Activated CD8-positive, alpha-beta memory T cell treated with anti-CD3 and anti-CD28 coated beads, Interleukin-2, amount 50 U/mL, for 1 hour (primary cell): ENCODE results near the gene CAMK1D.

ENCODE experiments used
- DNase-seq: peaks from one replicate; pipeline ENCODE4 v3.0.0-alpha.2; 2020; ENCODE audit errors: extremely low read depth

CAMK1D gene

GRCh38 chr10:12657489-12657888 is 308.1 kb downstream of the CAMK1D start:
- no peak for DNase-seq

GRCh38 chr10:12658526-12658925 is 309.2 kb downstream of the CAMK1D start:
- no peak for DNase-seq

- no peak for DNase-seq
These were observed 310.4 kb downstream of the CAMK1D start for GRCh38 chr10:12659706-12660105.

GRCh38 chr10:12660812-12661211 is 311.5 kb downstream of the CAMK1D start:
- no peak for DNase-seq

DNA sequence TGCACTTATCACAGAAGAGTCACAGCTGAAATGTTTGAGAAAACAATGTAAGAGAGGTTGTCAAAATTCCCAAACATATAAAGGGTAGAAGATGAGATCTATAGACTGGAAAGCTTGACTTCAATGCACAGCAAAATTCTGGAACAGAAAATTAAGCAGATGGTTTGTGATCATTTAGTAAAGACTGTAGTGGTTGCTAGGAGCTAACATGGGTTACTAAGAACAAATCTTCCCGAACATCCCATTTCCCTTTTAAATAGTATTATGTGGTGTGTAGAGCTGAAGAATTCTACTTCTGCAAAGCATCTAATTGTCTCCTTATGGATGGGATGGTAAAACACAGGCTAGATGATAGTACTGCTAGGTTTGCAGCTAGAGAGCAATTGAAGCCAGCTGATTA is 312.3 kb downstream of the CAMK1D start:
- DNase-seq: no peak

DNA sequence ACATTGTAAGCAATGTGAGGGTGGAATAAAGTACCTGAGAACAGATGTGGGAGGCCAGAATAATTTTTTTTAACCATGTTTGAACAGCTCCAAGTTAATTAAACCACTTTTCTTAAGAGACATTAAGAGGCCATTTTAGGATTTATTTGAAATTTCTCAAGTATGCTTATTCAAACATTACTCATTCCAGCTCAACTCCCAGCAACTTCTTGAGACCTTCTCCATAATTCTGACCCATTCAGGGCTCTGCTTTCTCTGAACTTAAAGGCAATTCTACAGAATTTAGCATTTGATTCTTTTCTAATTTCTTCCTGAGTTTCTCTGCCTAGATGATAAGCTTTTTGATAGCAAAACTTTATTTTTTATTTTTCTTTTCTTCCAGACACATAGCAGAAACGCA is 314.5 kb downstream of the CAMK1D start:
- DNase-seq: no peak

GRCh38 chr10:12665501-12665900 is 316.2 kb downstream of the CAMK1D start:
- DNase-seq: no peak

DNA sequence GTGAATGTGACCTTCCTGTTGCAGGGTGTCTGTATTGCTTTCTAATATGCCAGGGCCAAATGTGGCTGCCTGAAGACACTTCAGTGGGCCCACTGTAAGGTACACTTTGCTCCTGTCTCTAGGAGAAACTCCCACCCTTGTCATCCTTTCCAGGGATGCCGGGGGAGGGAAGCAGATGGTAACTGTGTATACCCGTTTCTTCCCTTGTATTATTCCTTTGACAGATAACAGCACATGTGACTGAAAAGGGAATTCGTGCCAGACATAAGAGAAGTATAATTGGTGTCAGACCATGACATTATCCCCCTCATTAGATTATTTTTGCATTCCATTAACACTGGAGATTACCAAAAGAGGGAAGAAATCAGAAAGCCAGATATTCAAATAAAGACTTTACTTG is 317.7 kb downstream of the CAMK1D start:
- DNase-seq: no peak

DNA sequence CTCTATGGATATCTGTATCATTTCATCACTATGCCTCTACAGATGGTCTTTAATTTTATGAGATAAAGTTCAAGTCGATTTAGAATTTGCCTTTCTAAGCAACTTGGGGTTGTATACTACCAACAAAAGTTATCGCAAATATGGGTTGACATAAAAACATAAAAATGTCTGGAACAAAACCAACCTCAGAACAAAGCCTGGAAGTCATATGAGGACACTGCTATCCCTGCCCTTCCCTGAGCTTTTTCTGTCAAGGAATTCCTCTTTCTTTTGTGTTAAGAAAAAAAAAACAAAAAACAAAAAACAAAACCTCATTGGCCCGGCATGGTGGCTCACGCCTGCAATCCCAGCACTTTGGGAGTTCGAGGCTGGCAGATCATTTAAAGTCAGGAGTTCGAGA is 319.3 kb downstream of the CAMK1D start:
- no peak for DNase-seq

DNA sequence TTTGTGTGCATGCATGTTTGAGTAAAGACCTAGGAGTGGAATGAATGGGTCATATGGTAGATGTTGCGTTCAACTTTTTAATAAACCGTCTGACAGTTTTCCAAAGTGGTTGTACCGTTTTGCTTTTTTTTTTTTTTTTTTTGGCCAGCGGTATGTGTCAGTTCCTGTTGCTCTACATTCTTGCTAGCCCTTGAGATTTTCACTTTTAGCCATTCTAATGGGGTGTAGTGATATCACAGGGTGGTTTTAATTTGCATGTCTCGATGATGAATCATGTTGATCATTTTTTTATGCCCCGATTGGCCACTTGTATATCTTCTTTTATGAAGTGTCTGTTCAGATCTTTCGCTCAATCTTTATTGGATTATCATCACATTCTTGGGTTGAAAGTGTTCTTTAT is 320.7 kb downstream of the CAMK1D start:
- no peak for DNase-seq

- no peak for DNase-seq
These were observed 325.8 kb downstream of the CAMK1D start for GRCh38 chr10:12675186-12675585.

DNA sequence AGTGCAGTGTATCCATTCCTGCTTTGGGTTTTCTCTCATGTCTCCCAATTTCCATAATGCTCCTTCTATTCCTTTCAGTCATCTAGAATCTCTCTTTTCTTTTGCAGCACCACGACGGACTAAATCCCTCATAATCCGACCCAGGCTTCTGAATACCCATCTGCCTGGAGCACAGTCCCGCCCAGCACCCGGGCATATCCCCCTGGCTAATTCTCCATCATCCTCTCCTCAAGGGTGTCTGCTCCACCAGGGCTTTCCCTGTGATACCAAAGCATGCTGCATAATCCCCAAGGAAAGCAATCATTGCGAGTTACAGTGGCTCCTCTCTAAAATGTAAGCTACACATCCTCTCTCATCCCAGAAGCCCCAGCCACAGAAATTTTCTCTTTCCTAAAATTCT is 330.3 kb downstream of the CAMK1D start:
- DNase-seq: no peak

GRCh38 chr10:12681252-12681651 is 331.9 kb downstream of the CAMK1D start:
- DNase-seq: no peak

DNA sequence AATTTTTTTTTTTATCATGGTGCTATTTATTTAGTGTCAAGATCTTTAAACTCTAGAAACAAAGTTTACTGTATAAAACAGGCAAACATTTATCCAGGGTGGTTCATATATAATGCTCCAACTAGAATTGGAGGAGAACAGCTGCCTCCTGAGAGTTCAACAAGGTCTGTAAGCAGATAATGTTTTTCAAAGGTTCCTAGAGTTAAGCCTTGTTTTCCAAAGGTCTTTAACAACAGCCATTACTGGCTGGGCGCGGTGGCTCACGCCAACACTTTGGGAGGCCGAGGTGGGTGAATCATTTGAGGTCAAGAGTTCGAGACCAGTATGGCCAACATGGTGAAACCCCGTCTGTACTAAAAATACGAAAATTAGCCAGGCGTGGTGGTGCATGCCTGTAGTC is 335.4 kb downstream of the CAMK1D start:
- no peak for DNase-seq

GRCh38 chr10:12685261-12686058 is 336.1 kb downstream of the CAMK1D start:
- DNase-seq: no peak

- DNase-seq: no peak
These were observed 338.6 kb downstream of the CAMK1D start for GRCh38 chr10:12687996-12688395.

DNA sequence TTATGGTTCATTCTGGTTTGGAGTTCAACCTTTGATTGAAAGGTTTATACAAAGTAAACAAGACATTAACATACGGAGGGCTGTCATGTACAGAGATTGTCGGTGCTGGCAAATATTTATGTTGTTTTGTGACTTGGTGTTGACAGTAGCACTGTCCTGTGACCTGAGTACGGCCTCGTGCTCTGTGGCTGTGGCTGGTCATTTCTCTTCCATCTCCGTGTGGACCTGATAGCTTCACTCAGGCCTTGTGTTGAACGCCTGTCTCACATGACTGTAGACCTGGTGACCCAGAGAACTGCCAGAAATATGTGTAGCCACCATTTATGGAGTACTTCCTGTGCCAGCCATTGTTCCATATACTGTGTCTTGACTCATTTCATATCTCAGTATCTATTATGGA is 340.5 kb downstream of the CAMK1D start:
- DNase-seq: no peak

DNA sequence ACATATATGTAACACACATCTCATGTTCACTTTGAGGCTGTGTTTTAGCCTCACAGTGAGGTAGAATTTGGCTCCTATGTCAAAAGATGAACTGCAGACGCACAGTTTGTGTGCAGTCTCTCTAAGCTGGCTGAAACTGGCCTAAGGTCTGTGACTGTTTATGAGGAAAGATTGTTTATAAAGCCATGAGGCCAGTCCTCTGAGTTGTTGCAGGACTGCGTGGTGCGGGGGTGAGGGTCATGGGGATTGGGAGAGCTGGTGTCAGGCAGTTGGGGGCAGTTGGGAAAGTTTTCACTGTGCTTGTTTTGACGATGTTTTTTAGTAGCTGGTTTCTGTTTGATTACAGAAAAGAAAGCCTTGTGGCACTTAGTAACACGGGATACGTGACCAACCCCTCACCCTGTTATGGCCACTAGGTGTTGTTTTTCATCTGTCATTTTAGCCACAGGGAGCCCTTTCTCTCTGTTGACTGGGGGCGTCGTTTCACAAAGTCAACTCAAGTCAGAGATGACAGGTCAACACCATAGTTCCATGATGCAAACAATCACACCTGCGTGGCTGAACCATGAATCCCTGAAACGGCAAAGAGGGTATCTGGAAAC is 341.3 kb downstream of the CAMK1D start:
- no peak for DNase-seq

DNA sequence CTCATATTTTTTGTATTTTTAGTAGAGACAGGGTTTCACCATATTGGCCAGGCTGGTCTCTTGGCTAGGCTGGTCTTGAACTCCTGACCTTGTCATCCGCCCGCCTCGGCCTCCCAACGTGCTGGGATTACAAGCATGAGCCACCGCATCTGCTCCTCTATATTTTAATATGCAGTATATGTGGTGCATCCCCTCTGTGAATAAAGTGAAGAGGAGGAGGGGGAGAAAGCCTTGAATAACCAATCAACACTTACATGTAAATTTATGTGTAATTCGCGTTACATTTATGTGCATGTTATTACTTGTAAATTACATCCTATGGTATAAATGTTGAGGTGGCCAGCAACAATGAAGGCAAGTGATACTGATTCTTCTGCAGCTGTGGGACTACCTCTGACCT is 342.2 kb downstream of the CAMK1D start:
- DNase-seq: no peak

- no peak for DNase-seq
These were observed 348.4 kb downstream of the CAMK1D start for GRCh38 chr10:12697764-12698163.

- no peak for DNase-seq
These were observed 349.9 kb downstream of the CAMK1D start for GRCh38 chr10:12699258-12699700.

DNA sequence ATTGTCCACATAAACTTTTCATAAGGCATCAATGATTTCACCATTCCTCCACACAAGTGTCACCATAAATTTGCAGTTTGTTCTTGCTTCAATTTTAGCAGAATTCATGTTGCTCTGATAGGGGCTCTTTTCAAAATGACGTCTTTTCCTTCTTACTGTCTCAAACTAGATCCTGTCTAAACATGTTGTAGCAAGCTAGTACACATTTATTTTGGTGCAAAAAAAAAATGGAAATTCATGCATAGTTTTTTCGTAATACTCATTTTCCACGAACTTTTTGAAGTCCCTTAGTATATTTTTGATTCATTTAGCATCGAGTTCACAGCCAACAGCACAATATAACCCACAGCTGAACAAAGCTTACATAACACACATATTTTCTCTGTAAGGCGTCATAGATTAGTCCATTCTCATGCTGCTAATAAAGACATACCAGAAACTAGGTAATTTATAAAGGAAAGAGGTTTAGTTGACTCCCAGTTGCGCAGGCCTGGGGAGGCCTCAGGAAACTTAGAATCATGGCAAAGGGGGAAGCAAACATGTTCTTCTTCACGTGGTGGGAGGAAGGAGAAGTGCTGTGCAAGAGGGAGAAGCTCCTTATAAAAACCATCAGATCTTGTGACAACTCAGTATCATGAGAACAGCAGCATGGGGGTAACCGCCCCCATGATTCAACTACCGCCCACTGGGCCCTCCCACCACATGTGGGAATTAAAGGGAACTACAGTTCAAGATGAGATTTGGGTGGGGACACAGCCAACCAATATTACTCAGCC is 350.6 kb downstream of the CAMK1D start:
- no peak for DNase-seq

DNA sequence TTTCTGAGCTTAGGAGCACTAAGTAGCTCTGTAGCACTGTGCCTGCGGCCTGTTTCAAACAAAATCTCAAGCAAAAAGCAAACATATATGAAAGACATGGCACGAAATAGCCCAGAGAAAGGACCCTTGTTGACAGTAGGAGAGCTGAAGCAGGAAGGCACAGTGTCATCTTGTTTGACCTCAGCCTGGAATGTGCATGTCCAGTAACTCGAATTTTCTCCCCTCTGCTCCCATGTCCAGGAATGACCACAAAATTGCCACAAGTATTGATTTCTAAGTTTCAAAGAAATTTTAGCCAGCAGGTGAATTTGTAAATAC is 351.2 kb downstream of the CAMK1D start:
- DNase-seq: no peak
